ENCODE data around the gene SPEN.
"Not testable (repeated sequence)": the region's sequence is repeated elsewhere in the genome, so short reads cannot be mapped to it uniquely, and the experiment has no call there.

Gene SPEN

GRCh38 chr1:15885701-15886610 lies 38.4 kb downstream of the SPEN start:
- H3K4me3 Mint-ChIP-seq, result peak overlapping the region; percentile 74 to 81 (median 80)

GRCh38 chr1:15886611-15887167 lies 39.2 kb downstream of the SPEN start:
- Mint-ChIP-seq H3K4me1 (peaks cover 36% of the 10 kb centered on the region), H3K4me3 (peak overlapping the region; percentile 74 to 81 (median 80)), H3K27ac (peak overlapping the region; percentile 99 to 100 (median 99)), H3K27me3 (ENCODE audit: low read depth) (no peaks in the 10 kb centered on the region), H3K9me3 (no peaks in the 10 kb centered on the region), H3K36me3 (ENCODE audit: low read depth) (peaks cover 15% of the 10 kb centered on the region)
- TF ChIP-seq CTCF (IDR thresholded peaks at IDR 0.05; ENCODE audit: unreplicated experiment in 3 of 3), result no peak

More at GRCh38 chr1:15885701-15886610, 38.4 kb downstream of the SPEN start:
- TF ChIP-seq CTCF (IDR thresholded peaks at IDR 0.05; ENCODE audit: unreplicated experiment in 3 of 3), result no peak
- Mint-ChIP-seq H3K27me3 (ENCODE audit: low read depth) (no peaks in the 10 kb centered on the region), H3K4me1 (peaks cover 36% of the 10 kb centered on the region), H3K27ac (peak overlapping the region; percentile 99 to 100 (median 99)), H3K36me3 (ENCODE audit: low read depth) (peaks cover 15% of the 10 kb centered on the region), H3K9me3 (no peaks in the 10 kb centered on the region)

DNA sequence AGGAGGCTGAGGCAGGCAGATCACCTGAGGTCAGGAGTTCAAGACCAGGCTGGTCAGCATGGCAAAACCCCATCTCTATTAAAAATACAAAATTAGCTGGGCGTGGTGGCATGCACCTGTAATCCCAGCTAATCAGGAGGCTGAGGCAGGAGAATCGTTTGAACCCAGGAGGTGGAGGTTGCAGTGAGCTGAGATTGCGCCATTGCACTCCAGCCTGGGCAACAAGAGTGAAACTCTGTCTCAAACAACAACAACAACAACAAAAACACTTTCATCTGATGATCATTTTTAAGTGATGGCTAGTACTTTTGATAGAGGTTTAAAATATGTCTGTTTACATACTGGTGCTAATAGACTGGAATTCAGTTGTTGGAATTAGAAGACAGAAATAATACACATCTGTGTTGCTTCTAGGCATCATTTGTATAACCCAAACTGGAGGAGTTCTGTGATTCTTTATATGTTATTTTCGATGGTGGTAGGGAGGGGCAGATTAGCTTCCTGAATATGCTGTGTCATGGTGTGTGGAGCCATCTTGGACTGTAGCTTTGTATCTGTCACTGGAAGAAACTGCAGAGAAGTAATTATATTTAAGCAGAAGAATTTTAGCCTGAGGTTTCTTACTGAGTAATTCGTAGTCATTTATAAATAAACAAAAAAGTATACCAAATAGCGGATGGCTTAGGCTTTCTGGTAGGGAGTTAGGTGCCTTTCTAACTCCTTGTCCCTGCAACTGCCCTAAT lies 45.5 kb downstream of the SPEN start:
- H3K4me3 Mint-ChIP-seq; H3K9me3 Mint-ChIP-seq; H3K27me3 Mint-ChIP-seq (ENCODE audit: low read depth): not testable (repeated sequence)
- Mint-ChIP-seq H3K36me3 (ENCODE audit: low read depth) (peaks cover 27% of the 10 kb centered on the region), H3K4me1 (peaks cover 23% of the 10 kb centered on the region), H3K27ac (peak overlapping the region; percentile 76 to 90 (median 88))

DNA sequence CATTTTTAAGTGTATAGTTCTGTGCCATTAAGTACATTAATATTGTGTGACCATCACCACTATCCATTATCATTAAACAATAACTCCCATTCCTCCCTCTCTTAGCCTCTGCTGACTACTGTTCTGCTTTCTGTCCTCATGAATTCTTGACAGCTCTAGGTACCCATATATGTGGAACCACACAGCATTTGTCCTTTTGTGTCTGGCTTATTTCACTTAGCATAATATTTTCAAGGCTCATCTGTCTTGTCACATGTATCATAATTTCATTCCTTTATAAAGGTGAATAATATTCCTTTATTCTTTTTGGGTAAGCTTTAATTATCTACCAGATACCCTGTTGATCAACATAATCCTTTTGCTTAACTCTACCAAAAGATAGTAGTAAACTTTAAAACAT lies 47.7 kb downstream of the SPEN start:
- Mint-ChIP-seq H3K27ac (peak overlapping the region in 2 of 3 experiments; percentile 56 to 58), H3K9me3 (no peaks in the 10 kb centered on the region), H3K4me1 (peaks cover 23% of the 10 kb centered on the region), H3K4me3 (no peak overlapping the region), H3K27me3 (ENCODE audit: low read depth) (no peaks in the 10 kb centered on the region), H3K36me3 (ENCODE audit: low read depth) (peaks cover 30% of the 10 kb centered on the region)
- no peak for TF ChIP-seq CTCF (IDR thresholded peaks at IDR 0.05; ENCODE audit: unreplicated experiment in 3 of 3)

GRCh38 chr1:15896841-15897610 lies 49.5 kb downstream of the SPEN start:
- Mint-ChIP-seq H3K36me3 (ENCODE audit: low read depth) (peaks cover 25% of the 10 kb centered on the region), H3K4me1 (peaks cover 26% of the 10 kb centered on the region), H3K27ac (peak overlapping the region; percentile 68 to 88 (median 78))
- not testable (repeated sequence) for H3K9me3 Mint-ChIP-seq; H3K27me3 Mint-ChIP-seq (ENCODE audit: low read depth); H3K4me3 Mint-ChIP-seq

- Mint-ChIP-seq H3K27ac (no peak overlapping the region), H3K4me3 (no peak overlapping the region), H3K9me3 (no peaks in the 10 kb centered on the region), H3K4me1 (peaks cover 16% of the 10 kb centered on the region), H3K27me3 (ENCODE audit: low read depth) (no peaks in the 10 kb centered on the region), H3K36me3 (ENCODE audit: low read depth) (peaks cover 20% of the 10 kb centered on the region)
- TF ChIP-seq CTCF (IDR thresholded peaks at IDR 0.05; ENCODE audit: unreplicated experiment in 3 of 3), result no peak
Observed at GRCh38 chr1:15899266-15899665, 51.8 kb downstream of the SPEN start.
